Measurements from ENCODE around the gene KNDC1.

Gene KNDC1

GRCh38 chr10:133122171-133122935 lies 37.7 kb upstream of the KNDC1 start:
- Mint-ChIP-seq H3K4me1 (peaks cover 7% of the 10 kb centered on the region), H3K27ac (no peak overlapping the region), H3K36me3 (no peaks in the 10 kb centered on the region), H3K9me3 (peaks cover 10% of the 10 kb centered on the region), H3K27me3 (peaks cover 39% of the 10 kb centered on the region), H3K4me3 (no peak overlapping the region)
- no peak for ATAC-seq

GRCh38 chr10:133123050-133123745 lies 36.8 kb upstream of the KNDC1 start:
- Mint-ChIP-seq H3K36me3 (no peaks in the 10 kb centered on the region), H3K4me1 (peaks cover 7% of the 10 kb centered on the region), H3K27ac (no peak overlapping the region), H3K9me3 (peaks cover 7% of the 10 kb centered on the region), H3K4me3 (no peak overlapping the region), H3K27me3 (peaks cover 39% of the 10 kb centered on the region)
- no peak for ATAC-seq

GRCh38 chr10:133123746-133124356 lies 36.2 kb upstream of the KNDC1 start:
- Mint-ChIP-seq H3K4me3 (no peak overlapping the region), H3K4me1 (peaks cover 7% of the 10 kb centered on the region), H3K27me3 (peaks cover 39% of the 10 kb centered on the region), H3K27ac (no peak overlapping the region), H3K9me3 (peaks cover 2% of the 10 kb centered on the region), H3K36me3 (no peaks in the 10 kb centered on the region)
- no peak for ATAC-seq

GRCh38 chr10:133124357-133125211 lies 35.4 kb upstream of the KNDC1 start:
- no peak overlapping the region for H3K4me3 Mint-ChIP-seq

GRCh38 chr10:133125901-133126300 lies 34.1 kb upstream of the KNDC1 start:
- Mint-ChIP-seq H3K27ac (no peak overlapping the region), H3K27me3 (peaks cover 39% of the 10 kb centered on the region), H3K9me3 (no peaks in the 10 kb centered on the region), H3K36me3 (no peaks in the 10 kb centered on the region), H3K4me1 (peaks cover 7% of the 10 kb centered on the region), H3K4me3 (no peak overlapping the region)
- ATAC-seq: no peak

More at GRCh38 chr10:133124357-133125211, 35.4 kb upstream of the KNDC1 start:
- Mint-ChIP-seq H3K27me3 (peaks cover 39% of the 10 kb centered on the region), H3K36me3 (no peaks in the 10 kb centered on the region), H3K9me3 (no peaks in the 10 kb centered on the region), H3K4me1 (peaks cover 7% of the 10 kb centered on the region), H3K27ac (no peak overlapping the region)
- no peak for ATAC-seq

GRCh38 chr10:133126431-133127290 lies 33.4 kb upstream of the KNDC1 start:
- Mint-ChIP-seq H3K36me3 (no peaks in the 10 kb centered on the region), H3K27ac (no peak overlapping the region), H3K4me3 (no peak overlapping the region), H3K27me3 (peaks cover 39% of the 10 kb centered on the region), H3K4me1 (peaks cover 7% of the 10 kb centered on the region), H3K9me3 (no peaks in the 10 kb centered on the region)
- no peak for ATAC-seq

- Mint-ChIP-seq H3K27ac (no peak overlapping the region), H3K27me3 (peaks cover 39% of the 10 kb centered on the region), H3K9me3 (no peaks in the 10 kb centered on the region), H3K4me3 (no peak overlapping the region), H3K36me3 (no peaks in the 10 kb centered on the region), H3K4me1 (peaks cover 7% of the 10 kb centered on the region)
- no peak for ATAC-seq
Observed at GRCh38 chr10:133127291-133128125, 32.5 kb upstream of the KNDC1 start.

- peak; percentile 9 for ATAC-seq
- no peaks in the 10 kb centered on the region for H3K36me3 Mint-ChIP-seq
- no peak overlapping the region for H3K27ac Mint-ChIP-seq
- H3K4me3 Mint-ChIP-seq: no peak overlapping the region
- H3K27me3 Mint-ChIP-seq: peaks cover 32% of the 10 kb centered on the region
- peaks cover under 1% of the 10 kb centered on the region for H3K4me1 Mint-ChIP-seq
- no peaks in the 10 kb centered on the region for H3K9me3 Mint-ChIP-seq
Observed at GRCh38 chr10:133128126-133129070, 31.6 kb upstream of the KNDC1 start.

GRCh38 chr10:133129071-133129858 lies 30.8 kb upstream of the KNDC1 start:
- Mint-ChIP-seq H3K27ac (no peak overlapping the region), H3K36me3 (no peaks in the 10 kb centered on the region), H3K4me1 (no peaks in the 10 kb centered on the region), H3K9me3 (no peaks in the 10 kb centered on the region), H3K27me3 (peaks cover 29% of the 10 kb centered on the region), H3K4me3 (no peak overlapping the region)
- peak; percentile 18 for ATAC-seq

- H3K27me3 Mint-ChIP-seq: peaks cover 29% of the 10 kb centered on the region
Observed at GRCh38 chr10:133129859-133130495, 30.0 kb upstream of the KNDC1 start.

GRCh38 chr10:133130602-133131001 lies 29.4 kb upstream of the KNDC1 start:
- H3K4me1 Mint-ChIP-seq: peaks cover 10% of the 10 kb centered on the region
- peaks cover 25% of the 10 kb centered on the region for H3K27me3 Mint-ChIP-seq
- ATAC-seq: no peak
- H3K4me3 Mint-ChIP-seq: no peak overlapping the region
- no peaks in the 10 kb centered on the region for H3K36me3 Mint-ChIP-seq
- no peaks in the 10 kb centered on the region for H3K9me3 Mint-ChIP-seq
- H3K27ac Mint-ChIP-seq: no peak overlapping the region

More at GRCh38 chr10:133129859-133130495, 30.0 kb upstream of the KNDC1 start:
- no peaks in the 10 kb centered on the region for H3K36me3 Mint-ChIP-seq
- H3K4me1 Mint-ChIP-seq: peaks cover 7% of the 10 kb centered on the region
- no peak for ATAC-seq
- H3K27ac Mint-ChIP-seq: no peak overlapping the region
- H3K4me3 Mint-ChIP-seq: no peak overlapping the region
- H3K9me3 Mint-ChIP-seq: no peaks in the 10 kb centered on the region

GRCh38 chr10:133131053-133131452 lies 29.0 kb upstream of the KNDC1 start:
- H3K4me1 Mint-ChIP-seq: peaks cover 10% of the 10 kb centered on the region
- H3K27me3 Mint-ChIP-seq: peaks cover 20% of the 10 kb centered on the region
- H3K27ac Mint-ChIP-seq: no peak overlapping the region
- no peaks in the 10 kb centered on the region for H3K36me3 Mint-ChIP-seq
- no peaks in the 10 kb centered on the region for H3K9me3 Mint-ChIP-seq
- no peak for ATAC-seq
- no peak overlapping the region for H3K4me3 Mint-ChIP-seq
